GM21619 (cell line): ENCODE measurements around the gene YARS1.

Experiments used
- ATAC-seq: cut with Tn5 transposase; IDR thresholded peaks from one replicate; pipeline ENCODE4 v1.9.1; 2021; ENCODE audit not compliant: unreplicated experiment

The YARS1 gene

GRCh38 chr1:32748348-32748747, 68.8 kb downstream of the YARS1 start:
- ATAC-seq, result no peak

GRCh38 chr1:32746130-32746529, 71.0 kb downstream of the YARS1 start:
- no peak for ATAC-seq

GRCh38 chr1:32744071-32744425, 73.1 kb downstream of the YARS1 start:
- ATAC-seq, result no peak

- ATAC-seq, result no peak
These were observed 73.6 kb downstream of the YARS1 start for GRCh38 chr1:32743380-32744070.

- ATAC-seq, result no peak
These were observed 74.2 kb downstream of the YARS1 start for GRCh38 chr1:32742956-32743355.

GRCh38 chr1:32742199-32742947, 74.8 kb downstream of the YARS1 start:
- no peak for ATAC-seq

- ATAC-seq, result no peak
These were observed 75.6 kb downstream of the YARS1 start for GRCh38 chr1:32741413-32742198.

- ATAC-seq, result no peak
These were observed 76.1 kb downstream of the YARS1 start for GRCh38 chr1:32741059-32741412.

GRCh38 chr1:32736812-32737791, 80.1 kb downstream of the YARS1 start:
- ATAC-seq, result no peak

GRCh38 chr1:32733582-32734321, 83.4 kb downstream of the YARS1 start:
- no peak for ATAC-seq

GRCh38 chr1:32729254-32730046, 87.7 kb downstream of the YARS1 start:
- no peak for ATAC-seq

- no peak for ATAC-seq
These were observed 88.6 kb downstream of the YARS1 start for GRCh38 chr1:32728413-32729077.

GRCh38 chr1:32727876-32728275, 89.3 kb downstream of the YARS1 start:
- no peak for ATAC-seq

GRCh38 chr1:32725615-32725982, 91.6 kb downstream of the YARS1 start:
- no peak for ATAC-seq
